ENCODE data around the gene SUMF1.

SUMF1 gene

DNA sequence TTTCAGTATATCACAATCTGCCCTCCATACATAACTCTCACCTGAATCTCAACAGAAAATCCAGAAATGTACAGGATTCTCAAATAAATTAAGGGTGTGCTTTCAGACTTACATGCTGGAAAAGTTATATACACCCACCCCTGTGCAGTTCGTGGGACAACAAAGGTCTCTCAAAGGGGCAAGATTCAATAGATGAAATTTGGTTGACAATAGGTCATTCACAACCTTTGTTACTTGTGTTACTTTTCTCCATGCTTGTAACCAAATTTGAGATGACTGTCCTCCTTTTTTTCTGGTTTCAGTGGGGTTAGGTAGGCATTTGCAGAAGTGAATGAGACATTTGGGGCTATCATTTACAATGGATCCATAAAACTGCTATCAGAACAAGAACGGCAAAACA is 91.2 kb downstream of the SUMF1 start:
- no peak for FAIRE-seq

- no peak for FAIRE-seq
Measured at GRCh38 chr3:4373669-4374068, 93.4 kb downstream of the SUMF1 start.

DNA sequence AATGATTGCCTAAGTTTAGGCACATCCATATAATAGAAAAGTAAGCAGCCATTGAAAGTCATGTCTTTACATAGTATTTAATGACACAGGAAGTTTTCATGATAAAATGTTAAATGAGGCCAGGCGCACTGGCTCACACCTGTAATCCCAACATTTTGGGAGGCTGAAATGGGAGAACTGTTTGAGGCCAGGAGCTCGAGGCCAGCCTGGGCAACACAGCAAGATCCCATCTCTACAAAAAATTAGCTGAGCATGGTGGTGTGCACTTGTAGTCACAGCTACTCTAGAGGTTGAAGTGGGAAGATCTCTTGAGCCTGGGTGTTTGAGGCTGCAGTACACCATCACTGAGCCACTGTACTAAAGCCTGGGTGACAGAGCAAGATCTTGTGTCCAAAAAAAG is 104.5 kb downstream of the SUMF1 start:
- FAIRE-seq = no peak

GRCh38 chr3:4360817-4361216 is 106.3 kb downstream of the SUMF1 start:
- no peak for FAIRE-seq

- no peak for FAIRE-seq
Measured at GRCh38 chr3:4359805-4360502, 107.1 kb downstream of the SUMF1 start.

- FAIRE-seq = no peak
Measured at GRCh38 chr3:4358273-4358672, 108.8 kb downstream of the SUMF1 start.

GRCh38 chr3:4356546-4357410 is 110.3 kb downstream of the SUMF1 start:
- no peak for FAIRE-seq

GRCh38 chr3:4356220-4356540 is 110.9 kb downstream of the SUMF1 start:
- no peak for FAIRE-seq

DNA sequence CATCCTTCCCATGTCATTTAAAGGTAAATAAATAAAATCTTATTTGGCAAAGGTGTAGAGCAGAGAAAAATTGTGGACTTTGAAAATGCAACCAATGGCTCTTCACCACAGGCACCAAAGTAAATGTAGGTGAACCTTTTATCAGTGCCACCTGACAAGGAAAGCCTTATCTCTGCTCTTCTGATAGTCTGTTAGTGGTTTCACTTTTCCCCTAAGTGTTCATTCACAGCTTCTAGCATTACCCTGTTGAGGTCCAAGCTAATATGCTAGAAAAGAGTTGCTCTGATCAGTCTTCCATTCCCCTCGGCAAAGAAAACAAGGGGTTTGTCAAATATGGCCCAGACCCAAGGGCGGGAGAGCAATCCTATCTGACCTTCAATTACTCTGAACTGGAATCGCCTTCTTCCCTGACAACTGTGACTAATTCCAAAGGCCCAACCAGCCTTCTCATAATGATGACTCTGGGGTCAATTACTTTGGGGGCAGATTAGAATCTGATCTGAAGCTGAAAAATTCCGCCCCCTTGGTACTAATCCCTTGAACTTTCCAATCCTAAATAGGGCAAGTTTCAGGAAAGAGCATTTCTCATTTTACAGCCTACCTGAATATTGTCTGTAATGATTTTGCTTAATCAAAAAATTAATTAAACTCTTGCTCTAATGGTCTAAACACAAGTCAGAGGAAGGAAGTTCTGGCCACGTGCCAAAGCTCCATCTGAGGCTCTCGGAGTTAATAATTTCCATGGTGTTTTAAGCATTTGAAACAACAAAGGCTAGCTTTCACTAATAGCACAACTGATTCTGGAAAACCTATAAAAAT is 111.5 kb downstream of the SUMF1 start:
- FAIRE-seq = peak; percentile 96

- no peak for FAIRE-seq
Measured at GRCh38 chr3:4351872-4352271, 115.2 kb downstream of the SUMF1 start.

- FAIRE-seq = no peak
Measured at GRCh38 chr3:4351164-4351855, 115.8 kb downstream of the SUMF1 start.

GRCh38 chr3:4350789-4351163 is 116.3 kb downstream of the SUMF1 start:
- FAIRE-seq = peak; percentile 61

DNA sequence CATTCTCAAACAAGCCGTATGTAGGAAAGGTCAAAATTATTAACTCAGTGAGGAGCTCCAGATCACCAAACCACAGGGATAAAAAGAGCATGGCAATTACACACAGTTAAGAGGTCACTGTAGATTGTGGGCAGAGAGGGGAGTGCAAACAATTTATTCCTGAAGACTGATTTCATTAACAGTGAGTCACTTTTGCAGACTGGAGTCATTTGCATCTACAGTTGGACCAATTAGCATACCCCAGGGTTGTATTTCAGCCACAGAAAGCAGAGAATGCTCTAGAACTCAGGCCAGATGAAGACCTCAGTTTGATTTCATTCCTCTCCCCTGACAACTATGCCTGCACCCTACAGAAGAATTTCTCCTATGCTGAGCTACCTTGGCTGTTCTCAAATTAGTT is 123.8 kb downstream of the SUMF1 start:
- no peak for FAIRE-seq

GRCh38 chr3:4341336-4341675 is 125.8 kb downstream of the SUMF1 start:
- no peak for FAIRE-seq

- no peak for FAIRE-seq
Measured at GRCh38 chr3:4340411-4341335, 126.4 kb downstream of the SUMF1 start.

DNA sequence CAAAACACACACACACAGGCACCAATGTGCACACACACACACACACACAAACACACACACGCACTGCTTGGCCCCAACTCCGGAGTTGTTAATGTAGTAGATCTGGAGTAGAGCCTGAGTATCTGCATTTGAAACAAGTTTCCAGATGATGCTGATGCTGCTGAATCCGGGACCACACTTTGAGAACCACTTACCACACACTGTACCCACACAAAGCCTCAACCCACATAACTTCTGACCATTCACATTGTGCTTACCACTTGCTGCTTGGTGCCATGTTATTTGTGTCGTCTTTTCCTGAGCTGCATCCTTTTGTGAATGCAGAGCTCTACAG is 127.0 kb downstream of the SUMF1 start:
- no peak for FAIRE-seq

- no peak for FAIRE-seq
Measured at GRCh38 chr3:4338751-4339150, 128.3 kb downstream of the SUMF1 start.

GRCh38 chr3:4336850-4337546 is 130.1 kb downstream of the SUMF1 start:
- FAIRE-seq = no peak

DNA sequence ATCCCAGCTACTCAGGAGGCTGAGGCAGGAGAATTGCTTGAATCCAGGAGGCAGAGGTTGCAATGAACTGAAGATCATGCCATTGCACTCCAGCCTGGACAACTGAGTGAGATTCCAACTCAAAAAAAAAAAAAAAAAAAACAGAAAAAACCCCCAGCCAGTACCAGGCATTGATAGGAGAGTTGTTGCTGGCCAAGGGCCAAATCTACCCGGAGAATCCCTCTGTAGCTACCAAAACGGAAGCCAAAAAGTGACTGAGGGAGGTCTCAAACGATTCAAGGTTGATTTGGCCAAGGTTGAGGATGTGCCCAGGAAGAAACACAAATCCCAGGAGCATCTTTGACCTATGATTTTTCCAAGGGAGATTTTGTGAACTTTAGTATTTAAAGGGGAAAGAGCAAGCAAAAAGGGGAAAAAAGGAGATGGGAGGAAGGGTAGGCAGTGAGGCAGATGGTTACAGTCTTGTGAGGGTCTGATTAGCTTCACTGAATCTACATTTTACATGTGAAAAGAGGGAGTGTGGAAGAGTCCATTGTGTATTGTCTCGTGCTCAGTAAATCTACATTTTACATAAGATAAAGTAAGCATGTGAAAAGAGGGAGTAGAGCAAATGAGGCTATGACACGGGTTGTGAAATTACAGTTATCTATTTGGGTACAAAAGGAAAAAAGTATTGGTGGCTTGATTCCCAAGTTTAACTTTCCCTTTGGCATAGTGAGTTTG is 131.1 kb downstream of the SUMF1 start:
- FAIRE-seq = no peak

DNA sequence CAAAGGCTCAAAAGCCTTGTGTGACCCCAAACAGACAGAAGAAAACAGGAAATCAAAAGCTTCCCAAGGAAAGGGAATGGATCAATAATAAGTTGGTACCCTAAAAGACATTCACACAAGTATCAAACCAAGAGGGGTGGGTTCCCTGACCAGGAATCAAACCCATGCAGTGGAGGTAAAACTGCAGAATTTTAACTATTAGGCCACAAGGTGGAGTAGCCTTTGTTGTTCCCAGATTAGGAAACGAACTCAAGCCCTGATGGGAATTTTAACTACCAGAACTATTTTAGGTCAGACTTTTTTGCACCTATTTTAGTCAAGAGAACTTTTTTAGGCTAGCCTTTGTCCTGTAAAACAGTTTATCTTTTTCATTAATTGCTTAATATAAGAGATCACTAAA is 132.5 kb downstream of the SUMF1 start:
- FAIRE-seq = no peak

- no peak for FAIRE-seq
Measured at GRCh38 chr3:4332991-4333390, 134.1 kb downstream of the SUMF1 start.

All from islet of Langerhans (tissue), 1 donor.